Measurements from ENCODE around the gene ICAM1. TPM values are rescaled to one million over a fixed set of nuclear protein-coding genes. Genes with fewer than 3 reads are reported as not detected.
A peak's percentile ranks its signal among the peaks of the same experiment; 100 is the strongest.

Gene ICAM1
- total and polyA plus RNA-seq, 2 of the 13 experiments (the other 11 are each of a cell fraction or from before 2014, with no cell fraction given): 37.9 to 98.4 TPM

GRCh38 chr19:10333758-10334587 is 63.1 kb downstream of the ICAM1 start (continued):
- TF ChIP-seq, protein P1, sequence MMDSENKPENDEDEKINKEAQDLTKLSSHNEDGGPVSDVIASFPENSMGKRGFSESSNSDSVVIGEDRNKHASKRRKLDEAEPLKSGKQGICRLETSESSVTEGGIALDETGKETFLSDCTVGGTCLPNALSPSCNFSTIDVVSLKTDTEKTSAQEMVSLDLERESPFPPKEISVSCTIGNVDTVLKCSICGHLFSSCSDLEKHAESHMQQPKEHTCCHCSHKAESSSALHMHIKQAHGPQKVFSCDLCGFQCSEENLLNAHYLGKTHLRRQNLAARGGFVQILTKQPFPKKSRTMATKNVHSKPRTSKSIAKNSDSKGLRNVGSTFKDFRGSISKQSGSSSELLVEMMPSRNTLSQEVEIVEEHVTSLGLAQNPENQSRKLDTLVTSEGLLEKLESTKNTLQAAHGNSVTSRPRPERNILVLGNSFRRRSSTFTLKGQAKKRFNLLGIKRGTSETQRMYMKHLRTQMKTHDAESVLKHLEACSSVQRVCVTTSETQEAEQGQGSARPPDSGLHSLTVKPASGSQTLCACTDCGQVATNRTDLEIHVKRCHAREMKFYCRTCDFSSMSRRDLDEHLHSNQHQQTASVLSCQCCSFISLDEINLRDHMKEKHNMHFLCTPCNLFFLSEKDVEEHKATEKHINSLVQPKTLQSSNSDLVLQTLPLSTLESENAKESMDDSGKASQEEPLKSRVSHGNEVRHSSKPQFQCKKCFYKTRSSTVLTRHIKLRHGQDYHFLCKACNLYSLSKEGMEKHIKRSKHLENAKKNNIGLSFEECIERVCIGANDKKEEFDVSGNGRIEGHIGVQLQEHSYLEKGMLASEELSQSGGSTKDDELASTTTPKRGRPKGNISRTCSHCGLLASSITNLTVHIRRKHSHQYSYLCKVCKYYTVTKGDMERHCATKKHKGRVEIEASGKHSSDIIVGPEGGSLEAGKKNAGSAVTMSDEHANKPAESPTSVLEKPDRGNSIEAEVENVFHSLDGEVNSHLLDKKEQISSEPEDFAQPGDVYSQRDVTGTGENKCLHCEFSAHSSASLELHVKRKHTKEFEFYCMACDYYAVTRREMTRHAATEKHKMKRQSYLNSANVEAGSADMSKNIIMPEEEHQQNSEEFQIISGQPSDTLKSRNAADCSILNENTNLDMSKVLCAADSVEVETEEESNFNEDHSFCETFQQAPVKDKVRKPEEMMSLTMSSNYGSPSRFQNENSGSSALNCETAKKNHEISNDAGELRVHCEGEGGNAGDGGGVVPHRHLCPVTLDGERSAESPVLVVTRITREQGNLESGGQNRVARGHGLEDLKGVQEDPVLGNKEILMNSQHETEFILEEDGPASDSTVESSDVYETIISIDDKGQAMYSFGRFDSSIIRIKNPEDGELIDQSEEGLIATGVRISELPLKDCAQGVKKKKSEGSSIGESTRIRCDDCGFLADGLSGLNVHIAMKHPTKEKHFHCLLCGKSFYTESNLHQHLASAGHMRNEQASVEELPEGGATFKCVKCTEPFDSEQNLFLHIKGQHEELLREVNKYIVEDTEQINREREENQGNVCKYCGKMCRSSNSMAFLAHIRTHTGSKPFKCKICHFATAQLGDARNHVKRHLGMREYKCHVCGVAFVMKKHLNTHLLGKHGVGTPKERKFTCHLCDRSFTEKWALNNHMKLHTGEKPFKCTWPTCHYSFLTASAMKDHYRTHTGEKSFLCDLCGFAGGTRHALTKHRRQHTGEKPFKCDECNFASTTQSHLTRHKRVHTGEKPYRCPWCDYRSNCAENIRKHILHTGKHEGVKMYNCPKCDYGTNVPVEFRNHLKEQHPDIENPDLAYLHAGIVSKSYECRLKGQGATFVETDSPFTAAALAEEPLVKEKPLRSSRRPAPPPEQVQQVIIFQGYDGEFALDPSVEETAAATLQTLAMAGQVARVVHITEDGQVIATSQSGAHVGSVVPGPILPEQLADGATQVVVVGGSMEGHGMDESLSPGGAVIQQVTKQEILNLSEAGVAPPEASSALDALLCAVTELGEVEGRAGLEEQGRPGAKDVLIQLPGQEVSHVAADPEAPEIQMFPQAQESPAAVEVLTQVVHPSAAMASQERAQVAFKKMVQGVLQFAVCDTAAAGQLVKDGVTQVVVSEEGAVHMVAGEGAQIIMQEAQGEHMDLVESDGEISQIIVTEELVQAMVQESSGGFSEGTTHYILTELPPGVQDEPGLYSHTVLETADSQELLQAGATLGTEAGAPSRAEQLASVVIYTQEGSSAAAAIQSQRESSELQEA (CRISPR knock-in tag; IDR thresholded peaks at IDR 0.05; ENCODE audit: not compliant biosample characterization): no peak
- no peak; the same call in 1 of the 2 replicates for TF ChIP-seq RXRB (CRISPR knock-in tag; IDR thresholded peaks at IDR 0.05; ENCODE audit: borderline replicate concordance)
- TF ChIP-seq ZSCAN9 (CRISPR knock-in tag; IDR thresholded peaks at IDR 0.05; ENCODE audit: borderline replicate concordance): no peak
- no peak; the same call in 1 of the 2 replicates for TF ChIP-seq KLF13 (CRISPR knock-in tag; IDR thresholded peaks at IDR 0.05)
- TF ChIP-seq, protein P2, sequence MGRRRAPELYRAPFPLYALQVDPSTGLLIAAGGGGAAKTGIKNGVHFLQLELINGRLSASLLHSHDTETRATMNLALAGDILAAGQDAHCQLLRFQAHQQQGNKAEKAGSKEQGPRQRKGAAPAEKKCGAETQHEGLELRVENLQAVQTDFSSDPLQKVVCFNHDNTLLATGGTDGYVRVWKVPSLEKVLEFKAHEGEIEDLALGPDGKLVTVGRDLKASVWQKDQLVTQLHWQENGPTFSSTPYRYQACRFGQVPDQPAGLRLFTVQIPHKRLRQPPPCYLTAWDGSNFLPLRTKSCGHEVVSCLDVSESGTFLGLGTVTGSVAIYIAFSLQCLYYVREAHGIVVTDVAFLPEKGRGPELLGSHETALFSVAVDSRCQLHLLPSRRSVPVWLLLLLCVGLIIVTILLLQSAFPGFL (CRISPR knock-in tag; IDR thresholded peaks at IDR 0.05): no peak
- no peak for TF ChIP-seq GFI1 (CRISPR knock-in tag; IDR thresholded peaks at IDR 0.05; ENCODE audit: borderline replicate concordance)
- TF ChIP-seq MAFG (CRISPR knock-in tag; IDR thresholded peaks at IDR 0.05): no peak
- no peak for TF ChIP-seq GZF1 (CRISPR knock-in tag; IDR thresholded peaks at IDR 0.05)
- no peak; the same call in 1 of the 2 replicates for TF ChIP-seq REPIN1 (CRISPR knock-in tag; IDR thresholded peaks at IDR 0.05; ENCODE audit: borderline replicate concordance, low read depth)
- no peak for TF ChIP-seq ZNF44 (CRISPR knock-in tag; IDR thresholded peaks at IDR 0.05)
- TF ChIP-seq, protein P3, sequence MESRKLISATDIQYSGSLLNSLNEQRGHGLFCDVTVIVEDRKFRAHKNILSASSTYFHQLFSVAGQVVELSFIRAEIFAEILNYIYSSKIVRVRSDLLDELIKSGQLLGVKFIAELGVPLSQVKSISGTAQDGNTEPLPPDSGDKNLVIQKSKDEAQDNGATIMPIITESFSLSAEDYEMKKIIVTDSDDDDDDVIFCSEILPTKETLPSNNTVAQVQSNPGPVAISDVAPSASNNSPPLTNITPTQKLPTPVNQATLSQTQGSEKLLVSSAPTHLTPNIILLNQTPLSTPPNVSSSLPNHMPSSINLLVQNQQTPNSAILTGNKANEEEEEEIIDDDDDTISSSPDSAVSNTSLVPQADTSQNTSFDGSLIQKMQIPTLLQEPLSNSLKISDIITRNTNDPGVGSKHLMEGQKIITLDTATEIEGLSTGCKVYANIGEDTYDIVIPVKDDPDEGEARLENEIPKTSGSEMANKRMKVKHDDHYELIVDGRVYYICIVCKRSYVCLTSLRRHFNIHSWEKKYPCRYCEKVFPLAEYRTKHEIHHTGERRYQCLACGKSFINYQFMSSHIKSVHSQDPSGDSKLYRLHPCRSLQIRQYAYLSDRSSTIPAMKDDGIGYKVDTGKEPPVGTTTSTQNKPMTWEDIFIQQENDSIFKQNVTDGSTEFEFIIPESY (CRISPR knock-in tag; IDR thresholded peaks at IDR 0.05): no peak
- TF ChIP-seq PBX2 (CRISPR knock-in tag; IDR thresholded peaks at IDR 0.05): no peak
- TF ChIP-seq ZNF557 (CRISPR knock-in tag; IDR thresholded peaks at IDR 0.05): 0 out of 2 replicates have a peak, but pooled peaks have one; percentile 49

Data from HepG2 (cell line).